Measurements from ENCODE around the gene HTR3D. TPM values are rescaled to one million over a fixed set of nuclear protein-coding genes. Genes with fewer than 3 reads are reported as not detected.

The HTR3D gene
- polyA plus RNA-seq, 3 donors: not detected

- H3K4me1 Mint-ChIP-seq: no peaks in the 10 kb centered on the region
- no peaks in the 10 kb centered on the region for H3K36me3 Mint-ChIP-seq
- no peak overlapping the region for H3K27ac ChIP-seq (ENCODE audit: low read depth in 1 of 2, low read length in 2 of 2)
- no peak for DNase-seq
- 94% methylated on average over 2 of the region's 4 CpGs for WGBS (ENCODE audit: insufficient coverage)
- H3K36me3 ChIP-seq (replicated peaks in 1 of 2; ENCODE audit: control insufficient read depth in 1 of 2, insufficient read depth in 2 of 2, low read length in 2 of 2): no peaks in the 10 kb centered on the region
- H3K4me3 Mint-ChIP-seq: no peak overlapping the region
- H3K9me3 Mint-ChIP-seq: peaks cover 9 to 33% (median 18%) of the 10 kb centered on the region in 7 donors
- H3K27me3 Mint-ChIP-seq (ENCODE audit: low read depth in 3 of 3): peaks cover 2 to 6% (median 4%) of the 10 kb centered on the region in 3 donors
- H4K20me1 ChIP-seq (ENCODE audit: insufficient read depth, low read length): no peaks in the 10 kb centered on the region
- no peaks in the 10 kb centered on the region for H3K79me2 ChIP-seq (ENCODE audit: insufficient read depth, low read length)
- no peak overlapping the region for H3K9ac ChIP-seq (ENCODE audit: insufficient read depth, low read length, poor library complexity, severe bottlenecking)
- no peak overlapping the region for H3K4me2 ChIP-seq (replicated peaks; ENCODE audit: extremely low read depth, low read length, poor library complexity, severe bottlenecking)
- no peaks in the 10 kb centered on the region for H3K4me1 ChIP-seq (ENCODE audit: control insufficient read depth in 1 of 2, insufficient read depth in 2 of 2, low read length in 2 of 2)
- no peak overlapping the region for H2AFZ ChIP-seq (ENCODE audit: insufficient read depth, low read depth, low read length, poor library complexity, severe bottlenecking)
- intact Hi-C loops (cut with micrococcal nuclease): no loop called here
- H3K4me3 ChIP-seq (replicated peaks in 1 of 3; ENCODE audit: low read depth in 2 of 3, low read length in 3 of 3): no peak overlapping the region
- H3K27ac Mint-ChIP-seq: no peak overlapping the region
- TF ChIP-seq CTCF (IDR thresholded peaks at IDR 0.05): no peak
- no peaks in the 10 kb centered on the region for H3K27me3 ChIP-seq (ENCODE audit: control insufficient read depth in 2 of 2, insufficient read depth in 2 of 2, low read length in 2 of 2)
- H3K9me3 ChIP-seq (replicated peaks in 1 of 2; ENCODE audit: control insufficient read depth in 1 of 2, insufficient read depth in 1 of 2, low read length in 2 of 2): peaks cover 5 to 15% of the 10 kb centered on the region in 2 donors
These were observed 42.1 kb downstream of the HTR3D start for GRCh38 chr3:184073621-184074020.

GRCh38 chr3:184075901-184076300 is 44.4 kb downstream of the HTR3D start:
- Histone ChIP-seq H3K4me1 (ENCODE audit: control insufficient read depth in 1 of 2, insufficient read depth in 2 of 2, low read length in 2 of 2) (no peaks in the 10 kb centered on the region), H2AFZ (ENCODE audit: insufficient read depth, low read depth, low read length, poor library complexity, severe bottlenecking) (no peak overlapping the region), H3K4me3 (replicated peaks in 1 of 3; ENCODE audit: low read depth in 2 of 3, low read length in 3 of 3) (no peak overlapping the region), H4K20me1 (ENCODE audit: insufficient read depth, low read length) (no peaks in the 10 kb centered on the region), H3K27me3 (ENCODE audit: control insufficient read depth in 2 of 2, insufficient read depth in 2 of 2, low read length in 2 of 2) (no peaks in the 10 kb centered on the region), H3K4me2 (replicated peaks; ENCODE audit: extremely low read depth, low read length, poor library complexity, severe bottlenecking) (no peak overlapping the region), H3K9me3 (replicated peaks in 1 of 2; ENCODE audit: control insufficient read depth in 1 of 2, insufficient read depth in 1 of 2, low read length in 2 of 2) (peaks cover 1 to 4% of the 10 kb centered on the region in 2 donors), H3K27ac (ENCODE audit: low read depth in 1 of 2, low read length in 2 of 2) (no peak overlapping the region), H3K9ac (ENCODE audit: insufficient read depth, low read length, poor library complexity, severe bottlenecking) (no peak overlapping the region), H3K79me2 (ENCODE audit: insufficient read depth, low read length) (no peaks in the 10 kb centered on the region), H3K36me3 (replicated peaks in 1 of 2; ENCODE audit: control insufficient read depth in 1 of 2, insufficient read depth in 2 of 2, low read length in 2 of 2) (no peaks in the 10 kb centered on the region)
- peaks cover 4 to 19% (median 5%) of the 10 kb centered on the region in 7 donors for H3K9me3 Mint-ChIP-seq
- no peak for TF ChIP-seq CTCF (IDR thresholded peaks at IDR 0.05)
- no peak overlapping the region for H3K4me3 Mint-ChIP-seq
- no peaks in the 10 kb centered on the region for H3K36me3 Mint-ChIP-seq
- WGBS (ENCODE audit: insufficient coverage): 100% methylated on average over 1 of the region's 6 CpGs
- peak overlapping the region in 1 of 7 donors; percentile 41 for H3K27ac Mint-ChIP-seq
- H3K4me1 Mint-ChIP-seq: no peaks in the 10 kb centered on the region
- intact Hi-C loops (cut with micrococcal nuclease): no loop called here
- DNase-seq: no peak
- peaks cover 4 to 6% (median 5%) of the 10 kb centered on the region in 3 donors for H3K27me3 Mint-ChIP-seq (ENCODE audit: low read depth in 3 of 3)

Measured in CD14-positive monocyte (primary cell).